HFFc6 (cell line): ENCODE results near the gene IMP4. TPM values are rescaled to one million over a fixed set of nuclear protein-coding genes. Genes with fewer than 3 reads are reported as not detected.

ENCODE experiments used
- DNase-seq: peaks from one replicate; pipeline ENCODE4 v3.0.0-alpha.2; 2018
- H3K27ac Mint-ChIP-seq: 2 replicates; pipeline ENCODE4 v1.8.0; 2020; ENCODE audit warnings: mild to moderate bottlenecking, mixed read lengths
- H3K27me3 Mint-ChIP-seq: 2 replicates; pipeline ENCODE4 v1.8.0; 2021; ENCODE audit warnings: mild to moderate bottlenecking, moderate library complexity, mixed read lengths; ENCODE audit not compliant: insufficient read depth
- H3K36me3 Mint-ChIP-seq: 2 replicates; pipeline ENCODE4 v1.8.0; 2021; ENCODE audit warnings: low read depth, mixed read lengths
- H3K4me1 Mint-ChIP-seq: 2 replicates; pipeline ENCODE4 v1.8.0; 2020; ENCODE audit warnings: low read depth, mixed read lengths
- H3K4me3 Mint-ChIP-seq: 2 replicates; pipeline ENCODE4 v1.8.0; 2020; ENCODE audit warnings: mild to moderate bottlenecking, moderate library complexity, mixed read lengths
- H3K9me3 Mint-ChIP-seq: 2 replicates; pipeline ENCODE4 v1.8.0; 2020; ENCODE audit warnings: mild to moderate bottlenecking, mixed read lengths
- total RNA-seq, 6 experiments: library from RNA; stranded (reverse); fragmentation: NEBNext Ultra II Directional; extraction: Animal tissue kit (Norgen Biotek cat#: 25700); gene quantifications; 2 replicates in 1 of 6; 3 replicates in 5 of 6; pipeline ENCODE4 v1.2.3, GENCODE V29; 2021
- TF ChIP-seq, protein P1 (sequence below): fragments of 200-600 bp; sonication (generic); IDR thresholded peaks from 2 replicates; pipeline ENCODE4 v1.5.0; 2021; ENCODE audit warnings: antibody characterized with exemption, mild to moderate bottlenecking

IMP4 gene
- total RNA-seq, 6 experiments from 2014 or later: 79.9 to 103 (median 90.4) TPM

DNA sequence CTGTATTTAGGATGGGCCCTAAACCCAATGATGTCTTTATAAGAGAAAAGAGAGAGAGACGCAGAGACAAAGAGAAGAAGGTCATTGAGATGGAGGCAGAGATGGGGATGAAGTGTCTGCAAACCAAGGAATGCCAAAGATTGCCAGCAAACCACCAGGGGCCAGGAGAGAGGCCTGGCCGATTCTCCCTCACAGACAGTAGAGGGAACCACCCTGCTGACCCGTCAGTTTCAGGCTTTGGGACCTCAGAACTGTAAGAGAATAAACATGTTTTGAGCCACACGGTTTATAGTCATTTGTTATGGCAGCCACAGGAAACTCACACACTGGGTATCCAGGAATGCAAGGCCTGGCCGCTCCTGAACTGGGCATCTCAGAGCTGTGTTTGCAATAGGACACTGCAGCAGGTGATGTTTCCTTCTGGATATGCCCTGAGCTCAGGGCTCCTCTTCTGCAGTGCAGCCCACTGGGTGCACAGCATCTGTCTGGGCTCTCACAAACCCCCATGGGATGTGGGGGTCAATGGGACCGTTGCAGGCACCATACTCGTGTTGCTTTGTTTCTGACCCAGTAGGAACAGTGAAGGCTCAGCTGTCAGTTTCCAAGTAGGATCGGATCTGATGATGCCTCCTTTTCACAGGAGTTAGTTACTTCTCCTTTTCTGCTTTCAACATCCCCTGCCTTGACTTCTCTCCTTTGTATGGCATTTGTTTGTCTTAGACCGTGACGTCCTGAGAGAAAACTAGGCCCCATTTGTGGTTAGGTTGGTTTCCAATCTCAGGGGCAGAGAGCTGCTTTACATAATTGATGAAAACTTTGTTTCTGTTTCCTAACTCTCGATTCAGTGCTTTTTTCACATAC lies 34.0 kb downstream of the IMP4 start:
- TF ChIP-seq, protein P1, sequence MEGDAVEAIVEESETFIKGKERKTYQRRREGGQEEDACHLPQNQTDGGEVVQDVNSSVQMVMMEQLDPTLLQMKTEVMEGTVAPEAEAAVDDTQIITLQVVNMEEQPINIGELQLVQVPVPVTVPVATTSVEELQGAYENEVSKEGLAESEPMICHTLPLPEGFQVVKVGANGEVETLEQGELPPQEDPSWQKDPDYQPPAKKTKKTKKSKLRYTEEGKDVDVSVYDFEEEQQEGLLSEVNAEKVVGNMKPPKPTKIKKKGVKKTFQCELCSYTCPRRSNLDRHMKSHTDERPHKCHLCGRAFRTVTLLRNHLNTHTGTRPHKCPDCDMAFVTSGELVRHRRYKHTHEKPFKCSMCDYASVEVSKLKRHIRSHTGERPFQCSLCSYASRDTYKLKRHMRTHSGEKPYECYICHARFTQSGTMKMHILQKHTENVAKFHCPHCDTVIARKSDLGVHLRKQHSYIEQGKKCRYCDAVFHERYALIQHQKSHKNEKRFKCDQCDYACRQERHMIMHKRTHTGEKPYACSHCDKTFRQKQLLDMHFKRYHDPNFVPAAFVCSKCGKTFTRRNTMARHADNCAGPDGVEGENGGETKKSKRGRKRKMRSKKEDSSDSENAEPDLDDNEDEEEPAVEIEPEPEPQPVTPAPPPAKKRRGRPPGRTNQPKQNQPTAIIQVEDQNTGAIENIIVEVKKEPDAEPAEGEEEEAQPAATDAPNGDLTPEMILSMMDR: no peak
- Mint-ChIP-seq H3K27me3 (no peaks in the 10 kb centered on the region; the same call in 1 of the 2 replicates), H3K4me1 (peaks cover 39% of the 10 kb centered on the region), H3K9me3 (no peaks in the 10 kb centered on the region), H3K36me3 (peaks cover 24% of the 10 kb centered on the region), H3K27ac (no peak overlapping the region), H3K4me3 (no peak overlapping the region)
- DNase-seq: no peak

GRCh38 chr2:130377491-130377890 lies 34.8 kb downstream of the IMP4 start:
- H3K4me1 Mint-ChIP-seq: peaks cover 36% of the 10 kb centered on the region
- DNase-seq: no peak
- H3K27ac Mint-ChIP-seq: no peak overlapping the region
- H3K4me3 Mint-ChIP-seq: no peak overlapping the region
- TF ChIP-seq, protein P1: no peak
- H3K36me3 Mint-ChIP-seq: peaks cover 25% of the 10 kb centered on the region
- H3K9me3 Mint-ChIP-seq: no peaks in the 10 kb centered on the region
- H3K27me3 Mint-ChIP-seq: no peaks in the 10 kb centered on the region

- TF ChIP-seq, protein P1: no peak
- no peak overlapping the region for H3K27ac Mint-ChIP-seq
- peaks cover 32% of the 10 kb centered on the region for H3K4me1 Mint-ChIP-seq
- H3K9me3 Mint-ChIP-seq: no peaks in the 10 kb centered on the region
- H3K27me3 Mint-ChIP-seq: no peaks in the 10 kb centered on the region
- peaks cover 28% of the 10 kb centered on the region for H3K36me3 Mint-ChIP-seq
- DNase-seq: no peak
- no peak overlapping the region for H3K4me3 Mint-ChIP-seq
These were observed 35.7 kb downstream of the IMP4 start for GRCh38 chr2:130378206-130378897.

- H3K9me3 Mint-ChIP-seq: no peaks in the 10 kb centered on the region
- TF ChIP-seq, protein P1: no peak
- no peak overlapping the region for H3K4me3 Mint-ChIP-seq
- peaks cover 27% of the 10 kb centered on the region for H3K4me1 Mint-ChIP-seq
- no peak overlapping the region for H3K27ac Mint-ChIP-seq
- H3K27me3 Mint-ChIP-seq: no peaks in the 10 kb centered on the region
- H3K36me3 Mint-ChIP-seq: peaks cover 25% of the 10 kb centered on the region
- no peak for DNase-seq
These were observed 36.2 kb downstream of the IMP4 start for GRCh38 chr2:130378898-130379214.

GRCh38 chr2:130380096-130380934 lies 37.6 kb downstream of the IMP4 start:
- no peak overlapping the region for H3K4me3 Mint-ChIP-seq
- H3K27ac Mint-ChIP-seq: no peak overlapping the region; the same call in 1 of the 2 replicates
- DNase-seq: no peak
- H3K36me3 Mint-ChIP-seq: peaks cover 25% of the 10 kb centered on the region
- no peaks in the 10 kb centered on the region for H3K9me3 Mint-ChIP-seq
- TF ChIP-seq, protein P1: no peak
- no peaks in the 10 kb centered on the region for H3K27me3 Mint-ChIP-seq
- H3K4me1 Mint-ChIP-seq: peaks cover 12% of the 10 kb centered on the region
